GM12801 (cell line): ENCODE measurements around the gene BCO2.

Experiments
- CTCF ChIP-seq: IDR thresholded peaks from one replicate; pipeline ENCODE4 v1.5.1; 2011; ENCODE audit warnings: control low read depth; ENCODE audit not compliant: insufficient read length; ENCODE audit errors: extremely low read depth

BCO2 gene

GRCh38 chr11:112265659-112266409 is 90.5 kb downstream of the BCO2 start:
- no peak for TF ChIP-seq CTCF

- TF ChIP-seq CTCF = no peak
Measured at GRCh38 chr11:112266410-112266778, 91.1 kb downstream of the BCO2 start.

GRCh38 chr11:112267188-112267591 is 91.9 kb downstream of the BCO2 start:
- no peak for TF ChIP-seq CTCF

GRCh38 chr11:112268406-112268805 is 93.1 kb downstream of the BCO2 start:
- TF ChIP-seq CTCF = no peak
